Ovary (tissue), 3 donors: ENCODE measurements around the gene MCOLN2.

Source experiments
- CTCF ChIP-seq, 3 donors: fragments of 450-650 bp in 2 of 3; fragments of 200-600 bp in 1 of 3; IDR thresholded peaks; one replicate each; pipeline versions ENCODE4 v1.5.1 to v1.8.0; 2016 to 2022; ENCODE audit warnings: antibody characterized with exemption in 3 of 3, mild to moderate bottlenecking in 1 of 3
- POLR2A ChIP-seq: fragments of 450-650 bp; IDR thresholded peaks from one replicate; pipeline ENCODE4 v1.6.1; 2017; ENCODE audit warnings: antibody characterized with exemption, mild to moderate bottlenecking, moderate library complexity
- donor health status: DM: no; HTN: no; CAD: no.

GRCh38 chr1:84929581-84929980 is 67.3 kb downstream of the MCOLN2 start:
- TF ChIP-seq POLR2A (no peak), CTCF (IDR thresholded peaks at IDR 0.05) (no peak)
